DND-41 (cell line): ENCODE results near the gene ARHGEF3.

ENCODE experiments used
- ATAC-seq: fragments of 200-7000 bp; cut with Tn5 transposase; 3 replicates; pipeline ENCODE4 v1.9.1; 2021; ENCODE audit warnings: low read depth; ENCODE audit not compliant: insufficient read depth
- DNase-seq: peaks from one replicate; pipeline ENCODE4 v3.0.0-alpha.2; 2020
- H2AFZ ChIP-seq: 2 replicates; pipeline ENCODE4 v1.6.0; 2012; ENCODE audit warnings: low read depth, low read length
- H3K27ac ChIP-seq: 2 replicates; pipeline ENCODE4 v1.5.1; 2012; ENCODE audit warnings: low read length, inconsistent platforms
- H3K27me3 ChIP-seq: fragments of 200-600 bp; sonication (generic); 2 replicates; pipeline ENCODE4 v1.6.0; 2012; ENCODE audit warnings: low read length, mild to moderate bottlenecking, inconsistent platforms; ENCODE audit not compliant: insufficient read depth, poor library complexity
- H3K36me3 ChIP-seq: 2 replicates; pipeline ENCODE4 v1.5.1; 2012; ENCODE audit warnings: low read length, inconsistent platforms; ENCODE audit not compliant: insufficient read depth
- H3K4me1 ChIP-seq: 2 replicates; pipeline ENCODE4 v1.5.1; 2012; ENCODE audit warnings: mild to moderate bottlenecking, low read length; ENCODE audit not compliant: insufficient read depth
- H3K4me2 ChIP-seq: 2 replicates; pipeline ENCODE4 v1.6.0; 2012; ENCODE audit warnings: mild to moderate bottlenecking, moderate library complexity, low read length, inconsistent platforms; ENCODE audit not compliant: insufficient read depth
- H3K4me3 ChIP-seq, 2 experiments: fragments of 200-600 bp in 1 of 2; shearing (Covaris generic) in 1 of 2; 2 replicates each; pipeline ENCODE4 v1.5.1; 2012 to 2016; ENCODE audit warnings: inconsistent platforms in 2 of 2, low read length in 2 of 2, mild to moderate bottlenecking in 2 of 2, low read depth in 1 of 2, moderate library complexity in 1 of 2
- H3K79me2 ChIP-seq: 2 replicates; pipeline ENCODE4 v1.6.0; 2012; ENCODE audit warnings: low read length, inconsistent platforms; ENCODE audit not compliant: insufficient read depth
- H3K9ac ChIP-seq: 2 replicates; pipeline ENCODE4 v1.6.0; 2012; ENCODE audit warnings: low read depth, mild to moderate bottlenecking, inconsistent platforms, low read length, moderate library complexity
- H3K9me3 ChIP-seq: 2 replicates; pipeline ENCODE4 v1.5.1; 2012; ENCODE audit warnings: low read length, moderate library complexity, mild to moderate bottlenecking, inconsistent platforms; ENCODE audit not compliant: insufficient read depth, severe bottlenecking
- H4K20me1 ChIP-seq: 2 replicates; pipeline ENCODE4 v1.6.0; 2012; ENCODE audit warnings: low read length; ENCODE audit not compliant: insufficient read depth
- CTCF ChIP-seq: IDR thresholded peaks from 2 replicates; pipeline ENCODE4 v1.5.1; 2012; ENCODE audit warnings: borderline replicate concordance, low read length, moderate library complexity, mild to moderate bottlenecking; ENCODE audit not compliant: poor library complexity, severe bottlenecking; ENCODE audit errors: extremely low read depth
- EZH2 ChIP-seq: IDR thresholded peaks from 3 replicates; pipeline ENCODE4 v1.6.1; 2012; ENCODE audit warnings: borderline replicate concordance, low read depth, mild to moderate bottlenecking, moderate library complexity, low read length, inconsistent platforms; ENCODE audit not compliant: severe bottlenecking

Gene ARHGEF3

GRCh38 chr3:56818156-56818985 lies 16.6 kb upstream of the ARHGEF3 start:
- H3K27me3 ChIP-seq: no peaks in the 10 kb centered on the region

GRCh38 chr3:56817646-56818045 lies 15.9 kb upstream of the ARHGEF3 start:
- no peak for ATAC-seq
- Histone ChIP-seq H3K27ac (no peak overlapping the region), H3K36me3 (no peaks in the 10 kb centered on the region), H4K20me1 (no peaks in the 10 kb centered on the region), H3K79me2 (peaks cover 27% of the 10 kb centered on the region), H3K4me2 (no peak overlapping the region), H3K9me3 (no peaks in the 10 kb centered on the region), H3K27me3 (no peaks in the 10 kb centered on the region), H3K9ac (no peak overlapping the region), H3K4me3 (no peak overlapping the region), H2AFZ (no peak overlapping the region), H3K4me1 (peaks cover 31% of the 10 kb centered on the region)
- TF ChIP-seq EZH2 (no peak), CTCF (no peak)
- no peak for DNase-seq

More at GRCh38 chr3:56818156-56818985, 16.6 kb upstream of the ARHGEF3 start:
- H3K27ac ChIP-seq: no peak overlapping the region
- no peaks in the 10 kb centered on the region for H4K20me1 ChIP-seq
- H3K9me3 ChIP-seq: no peaks in the 10 kb centered on the region
- H3K36me3 ChIP-seq: no peaks in the 10 kb centered on the region
- no peak overlapping the region for H3K4me2 ChIP-seq
- peaks cover 31% of the 10 kb centered on the region for H3K4me1 ChIP-seq
- H3K4me3 ChIP-seq: no peak overlapping the region
- ATAC-seq: no peak
- no peak overlapping the region for H3K9ac ChIP-seq
- H2AFZ ChIP-seq: no peak overlapping the region
- DNase-seq: no peak
- peaks cover 29% of the 10 kb centered on the region for H3K79me2 ChIP-seq
- TF ChIP-seq EZH2: no peak
- no peak for TF ChIP-seq CTCF

GRCh38 chr3:56816061-56816460 lies 14.3 kb upstream of the ARHGEF3 start:
- no peak for DNase-seq
- Histone ChIP-seq H3K4me1 (peaks cover 45% of the 10 kb centered on the region), H3K27me3 (no peaks in the 10 kb centered on the region), H3K27ac (peak overlapping the region; percentile 45), H4K20me1 (no peaks in the 10 kb centered on the region), H3K9ac (no peak overlapping the region), H3K79me2 (peaks cover 40% of the 10 kb centered on the region), H3K9me3 (no peaks in the 10 kb centered on the region), H3K4me3 (no peak overlapping the region), H3K36me3 (no peaks in the 10 kb centered on the region), H3K4me2 (no peak overlapping the region), H2AFZ (no peak overlapping the region)
- no peak for ATAC-seq
- TF ChIP-seq EZH2 (no peak), CTCF (no peak)
